Liver (tissue), 9 donors: Measurements from ENCODE around the gene THSD4. TPM values are rescaled to one million over a fixed set of nuclear protein-coding genes. Genes with fewer than 3 reads are reported as not detected.

Source experiments
- DNase-seq: peaks from one replicate; pipeline ENCODE4 v3.0.0-alpha.2; 2017; ENCODE audit warnings: low spot score
- H3K27ac ChIP-seq, 2 donors: one replicate each; pipeline ENCODE4 v1.7.0; 2013; ENCODE audit warnings: inconsistent platforms in 2 of 2, low read length in 2 of 2, control low read depth in 1 of 2, low read depth in 1 of 2, mild to moderate bottlenecking in 1 of 2
- H3K27me3 ChIP-seq, 4 donors: one replicate each; pipeline versions ENCODE4 v1.6.1 to v1.7.0; 2013; ENCODE audit warnings: low read length in 3 of 4, inconsistent platforms in 1 of 4, mild to moderate bottlenecking in 1 of 4, moderate library complexity in 1 of 4; ENCODE audit not compliant: control insufficient read depth in 4 of 4, insufficient read depth in 4 of 4
- H3K36me3 ChIP-seq, 4 donors: one replicate each; pipeline versions ENCODE4 v1.6.1 to v1.7.0; 2013; ENCODE audit warnings: low read length in 3 of 4, mild to moderate bottlenecking in 3 of 4, low read depth in 1 of 4, moderate library complexity in 1 of 4; ENCODE audit not compliant: control insufficient read depth in 4 of 4, insufficient read depth in 3 of 4
- H3K4me1 ChIP-seq, 4 donors: one replicate each; pipeline versions ENCODE4 v1.6.1 to v1.7.0; 2013; ENCODE audit warnings: low read length in 3 of 4, mild to moderate bottlenecking in 3 of 4, moderate library complexity in 1 of 4; ENCODE audit not compliant: control insufficient read depth in 4 of 4, insufficient read depth in 4 of 4
- H3K4me3 ChIP-seq, 3 donors: one replicate each; pipeline versions ENCODE4 v1.6.1 to v1.7.0; 2013; ENCODE audit warnings: low read length in 3 of 3, control low read depth in 1 of 3, low read depth in 1 of 3, mild to moderate bottlenecking in 1 of 3
- H3K9ac ChIP-seq, 2 donors: one replicate each; pipeline ENCODE4 v1.7.0; 2013; ENCODE audit warnings: low read length in 2 of 2, mild to moderate bottlenecking in 2 of 2, moderate library complexity in 2 of 2, control low read depth in 1 of 2, low read depth in 1 of 2
- H3K9me3 ChIP-seq, 4 donors: one replicate each; pipeline versions ENCODE4 v1.6.1 to v1.7.0; 2013; ENCODE audit warnings: low read length in 3 of 4; ENCODE audit not compliant: control insufficient read depth in 4 of 4
- ATF3 ChIP-seq: IDR thresholded peaks from 2 replicates; pipeline ENCODE4 v1.6.1; 2016; ENCODE audit warnings: antibody characterized with exemption
- CTCF ChIP-seq: fragments of 150-350 bp; IDR thresholded peaks from 2 replicates; pipeline ENCODE4 v1.5.1; 2017; ENCODE audit warnings: improper control_type of control experiment, low read depth, low read length; ENCODE audit not compliant: missing input control
- EGR1 ChIP-seq, 2 donors: IDR thresholded peaks; 2 replicates each; pipeline ENCODE4 v1.6.1; 2016 to 2018; ENCODE audit warnings: antibody characterized with exemption in 2 of 2, low read depth in 2 of 2
- FOXA1 ChIP-seq: IDR thresholded peaks from 2 replicates; pipeline ENCODE4 v1.6.1; 2016; ENCODE audit warnings: antibody characterized with exemption
- FOXA2 ChIP-seq: IDR thresholded peaks from 2 replicates; pipeline ENCODE4 v1.6.1; 2016; ENCODE audit warnings: antibody characterized with exemption
- GABPA ChIP-seq, 2 donors: IDR thresholded peaks in 1 of 2; conservative IDR thresholded peaks in 1 of 2; 2 replicates each; pipeline ENCODE4 v1.6.1; 2016; ENCODE audit warnings: antibody characterized with exemption in 2 of 2, mild to moderate bottlenecking in 1 of 2, moderate library complexity in 1 of 2
- HNF4A ChIP-seq, 2 donors: conservative IDR thresholded peaks; 2 replicates each; pipeline ENCODE4 v1.6.1; 2016; ENCODE audit warnings: antibody characterized with exemption in 2 of 2, mild to moderate bottlenecking in 2 of 2
- HNF4G ChIP-seq: IDR thresholded peaks from 2 replicates; pipeline ENCODE4 v1.6.1; 2016; ENCODE audit warnings: antibody characterized with exemption
- JUND ChIP-seq, 2 donors: IDR thresholded peaks; 2 replicates each; pipeline ENCODE4 v1.6.1; 2016; ENCODE audit warnings: antibody characterized with exemption in 2 of 2
- MAX ChIP-seq: IDR thresholded peaks from 2 replicates; pipeline ENCODE4 v1.6.1; 2016; ENCODE audit warnings: antibody characterized with exemption
- NR2F2 ChIP-seq: IDR thresholded peaks from 2 replicates; pipeline ENCODE4 v1.6.1; 2016; ENCODE audit warnings: antibody characterized with exemption
- RAD21 ChIP-seq, 2 donors: IDR thresholded peaks; 2 replicates each; pipeline ENCODE4 v1.6.1; 2016; ENCODE audit warnings: antibody characterized with exemption in 2 of 2, mild to moderate bottlenecking in 2 of 2
- REST ChIP-seq: IDR thresholded peaks from 2 replicates; pipeline ENCODE4 v1.6.1; 2016; ENCODE audit warnings: antibody characterized with exemption, mild to moderate bottlenecking
- RXRA ChIP-seq, 2 donors: IDR thresholded peaks; 2 replicates each; pipeline ENCODE4 v1.6.1; 2017 to 2018; ENCODE audit warnings: antibody characterized with exemption in 2 of 2, mild to moderate bottlenecking in 1 of 2
- SP1 ChIP-seq: IDR thresholded peaks from 2 replicates; pipeline ENCODE4 v1.6.1; 2018; ENCODE audit warnings: antibody characterized with exemption, mild to moderate bottlenecking
- TAF1 ChIP-seq: conservative IDR thresholded peaks from 2 replicates; pipeline ENCODE4 v1.6.1; 2016; ENCODE audit warnings: antibody characterized with exemption, mild to moderate bottlenecking
- YY1 ChIP-seq: IDR thresholded peaks from 2 replicates; pipeline ENCODE4 v1.6.1; 2016; ENCODE audit warnings: antibody characterized with exemption, mild to moderate bottlenecking
- ZBTB33 ChIP-seq: IDR thresholded peaks from 2 replicates; pipeline ENCODE4 v1.6.1; 2016; ENCODE audit warnings: antibody characterized with exemption
- WGBS: extraction: QIAGEN DNeasy Blood & Tissue Kit; methylation state at CpG from one replicate; pipeline ENCODE4 v1.1.7; 2013; 5-methylcytosine and 5-hydroxymethylcytosine counted together
- polyA plus RNA-seq, 2 donors: library from polyadenylated mRNA; stranded (reverse) in 1 of 2; unstranded in 1 of 2; fragments of 200-250 nt in 1 of 2; fragments of >200 nt in 1 of 2; fragmentation: Nextera tagmentation in 1 of 2; extraction: Ambion mirVana in 1 of 2; gene quantifications; one replicate each; pipeline versions ENCODE4 v1.2.1 to v1.2.3, GENCODE V29; 2013 to 2015
- total RNA-seq, 2 donors: library from RNA; depleted of rRNA; stranded (reverse); fragments of >200 nt; gene quantifications; one replicate each; pipeline ENCODE4 v1.2.3, GENCODE V29; 2014
- donor health status: healthy.
- donor health status: healthy.
- donor health status: healthy.
- donor health status: healthy.
- donor health status: healthy.

THSD4 gene
- total and polyA plus RNA-seq, 4 donors: 0.23 to 11.5 (median 1.9) TPM

- WGBS: 96% methylated on average over 16 of the region's 16 CpGs
- Histone ChIP-seq H3K27me3 (no peaks in the 10 kb centered on the region), H3K36me3 (peaks cover 0 to 5% (median 2%) of the 10 kb centered on the region in 4 donors), H3K9me3 (no peaks in the 10 kb centered on the region), H3K27ac (peak overlapping the region; percentile 14 to 63), H3K9ac (no peak overlapping the region), H3K4me1 (peaks cover 2 to 13% (median 6%) of the 10 kb centered on the region in 4 donors), H3K4me3 (no peak overlapping the region)
- no peak for TF ChIP-seq HNF4A (conservative IDR thresholded peaks at IDR 0.05)
- DNase-seq: no peak
Measured at GRCh38 chr15:71748293-71748718, 633.0 kb downstream of the THSD4 start.

GRCh38 chr15:71749500-71749899, 634.2 kb downstream of the THSD4 start:
- Histone ChIP-seq H3K9ac (no peak overlapping the region), H3K27me3 (no peaks in the 10 kb centered on the region), H3K4me1 (peaks cover 2 to 13% (median 6%) of the 10 kb centered on the region in 4 donors), H3K27ac (no peak overlapping the region), H3K9me3 (no peaks in the 10 kb centered on the region), H3K4me3 (no peak overlapping the region), H3K36me3 (peaks cover 0 to 5% (median 2%) of the 10 kb centered on the region in 4 donors)
- no peak for TF ChIP-seq RAD21 (IDR thresholded peaks at IDR 0.05)
- no peak for TF ChIP-seq FOXA1
- no peak for TF ChIP-seq EGR1 (IDR thresholded peaks at IDR 0.05; ENCODE audit: low read depth in 2 of 2)
- TF ChIP-seq HNF4A (conservative IDR thresholded peaks at IDR 0.05): no peak
- TF ChIP-seq RXRA (IDR thresholded peaks at IDR 0.05): no peak
- 97% methylated on average over 14 of the region's 14 CpGs for WGBS
- no peak for DNase-seq

- no peak for DNase-seq
- no peak overlapping the region for H3K9ac ChIP-seq
- H3K27me3 ChIP-seq: no peaks in the 10 kb centered on the region
- H3K4me3 ChIP-seq: no peak overlapping the region
- peaks cover 0 to 5% (median 2%) of the 10 kb centered on the region in 4 donors for H3K36me3 ChIP-seq
- TF ChIP-seq GABPA (IDR thresholded peaks at IDR 0.05 in 1 of 2, conservative IDR thresholded peaks at IDR 0.05 in 1 of 2) (no peak), TAF1 (no peak), HNF4G (no peak), RAD21 (IDR thresholded peaks at IDR 0.05) (no peak), HNF4A (conservative IDR thresholded peaks at IDR 0.05) (no peak), CTCF (no peak), ATF3 (no peak), FOXA1 (no peak), EGR1 (IDR thresholded peaks at IDR 0.05; ENCODE audit: low read depth in 2 of 2) (no peak), ZBTB33 (no peak), YY1 (no peak), FOXA2 (no peak), MAX (no peak), RXRA (IDR thresholded peaks at IDR 0.05) (no peak), JUND (IDR thresholded peaks at IDR 0.05) (no peak), SP1 (no peak), NR2F2 (no peak), REST (no peak)
- H3K4me1 ChIP-seq: peaks cover 2 to 13% (median 5%) of the 10 kb centered on the region in 4 donors
- H3K27ac ChIP-seq: no peak overlapping the region
- H3K9me3 ChIP-seq: no peaks in the 10 kb centered on the region
- WGBS: 81% methylated on average over 4 of the region's 4 CpGs
Measured at GRCh38 chr15:71752128-71752527, 636.9 kb downstream of the THSD4 start.
